Bronchial epithelial cell (primary cell): ENCODE results near the gene NRM. TPM values are rescaled to one million over a fixed set of nuclear protein-coding genes. Genes with fewer than 3 reads are reported as not detected.

Experiments used
- DNase-seq: peaks from one replicate; pipeline ENCODE4 v3.0.0-alpha.2; 2010; ENCODE audit warnings: low read depth
- FAIRE-seq: peaks from 2 replicates; lab custom pipeline; 2011; peaks lifted over from hg19 to GRCh38; lab: Jason Lieb, UNC
- H3K27me3 ChIP-seq: 2 replicates; pipeline ENCODE4 v1.5.1; 2011; ENCODE audit warnings: low read length; ENCODE audit not compliant: control insufficient read depth, insufficient read depth
- H3K36me3 ChIP-seq: 2 replicates; pipeline ENCODE4 v1.5.1; 2011; ENCODE audit warnings: low read length; ENCODE audit not compliant: control insufficient read depth, insufficient read depth
- H3K4me3 ChIP-seq: 2 replicates; pipeline ENCODE4 v1.5.1; 2011; ENCODE audit warnings: mild to moderate bottlenecking, low read depth, low read length, control low read depth
- total RNA-seq: library from RNA; depleted of rRNA; stranded (reverse); fragments of >200 nt; gene quantifications from 2 replicates; pipeline ENCODE4 v1.2.1, GENCODE V29; 2014
- TF ChIP-seq, protein P1 (sequence below): IDR thresholded peaks from 2 replicates; pipeline ENCODE4 v1.5.1; 2011; ENCODE audit warnings: mild to moderate bottlenecking, moderate library complexity, low read length, control low read depth, inconsistent platforms; ENCODE audit not compliant: insufficient read depth, severe bottlenecking

The NRM gene
- total RNA-seq, 1 donor from 2014 or later = 0.26 TPM

DNA sequence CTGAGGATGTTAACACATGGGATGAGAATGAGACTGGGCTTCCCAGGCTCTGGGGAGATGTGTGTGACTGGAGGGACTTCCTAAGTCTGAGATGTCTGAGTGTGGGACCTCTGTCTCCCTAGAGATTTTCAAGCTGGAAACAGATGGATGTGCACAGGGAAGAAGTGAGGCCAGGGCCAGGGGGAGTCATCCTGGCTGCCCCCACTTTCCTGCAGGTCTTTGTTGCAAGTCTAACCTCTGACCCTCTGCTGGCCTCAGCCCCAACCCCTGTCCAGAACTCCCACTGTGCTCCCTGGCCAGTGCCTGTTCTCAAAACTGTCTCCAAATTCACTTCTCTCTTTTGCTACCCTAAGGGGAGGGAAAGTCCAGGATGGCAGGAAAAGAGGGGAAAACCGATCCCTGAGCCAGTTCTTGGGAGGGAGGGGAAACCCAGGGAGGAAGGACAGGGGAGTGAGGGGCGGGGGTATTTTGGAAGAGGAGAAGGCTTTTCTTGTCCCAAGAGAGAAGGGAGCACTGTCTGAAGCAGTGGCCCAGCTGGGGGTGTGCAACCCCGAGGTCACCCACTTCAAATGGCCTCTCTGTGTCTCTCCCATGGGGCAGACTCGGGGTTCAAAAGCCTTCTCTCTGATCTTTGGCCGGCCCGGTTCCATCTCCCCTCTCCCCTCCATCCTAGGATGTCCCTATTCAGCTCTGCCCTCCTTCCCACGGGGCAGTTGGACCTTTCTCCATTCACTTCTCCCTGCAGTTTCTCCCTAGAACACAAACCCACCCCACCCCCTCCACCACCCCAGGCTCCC is 7.4 kb downstream of the NRM start:
- no peak for FAIRE-seq
- Histone ChIP-seq H3K27me3 (no peaks in the 10 kb centered on the region), H3K36me3 (peaks cover 9% of the 10 kb centered on the region), H3K4me3 (peak overlapping the region; percentile 76)
- DNase-seq = peak; percentile 39
- TF ChIP-seq, protein P1, sequence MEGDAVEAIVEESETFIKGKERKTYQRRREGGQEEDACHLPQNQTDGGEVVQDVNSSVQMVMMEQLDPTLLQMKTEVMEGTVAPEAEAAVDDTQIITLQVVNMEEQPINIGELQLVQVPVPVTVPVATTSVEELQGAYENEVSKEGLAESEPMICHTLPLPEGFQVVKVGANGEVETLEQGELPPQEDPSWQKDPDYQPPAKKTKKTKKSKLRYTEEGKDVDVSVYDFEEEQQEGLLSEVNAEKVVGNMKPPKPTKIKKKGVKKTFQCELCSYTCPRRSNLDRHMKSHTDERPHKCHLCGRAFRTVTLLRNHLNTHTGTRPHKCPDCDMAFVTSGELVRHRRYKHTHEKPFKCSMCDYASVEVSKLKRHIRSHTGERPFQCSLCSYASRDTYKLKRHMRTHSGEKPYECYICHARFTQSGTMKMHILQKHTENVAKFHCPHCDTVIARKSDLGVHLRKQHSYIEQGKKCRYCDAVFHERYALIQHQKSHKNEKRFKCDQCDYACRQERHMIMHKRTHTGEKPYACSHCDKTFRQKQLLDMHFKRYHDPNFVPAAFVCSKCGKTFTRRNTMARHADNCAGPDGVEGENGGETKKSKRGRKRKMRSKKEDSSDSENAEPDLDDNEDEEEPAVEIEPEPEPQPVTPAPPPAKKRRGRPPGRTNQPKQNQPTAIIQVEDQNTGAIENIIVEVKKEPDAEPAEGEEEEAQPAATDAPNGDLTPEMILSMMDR = no peak

DNA sequence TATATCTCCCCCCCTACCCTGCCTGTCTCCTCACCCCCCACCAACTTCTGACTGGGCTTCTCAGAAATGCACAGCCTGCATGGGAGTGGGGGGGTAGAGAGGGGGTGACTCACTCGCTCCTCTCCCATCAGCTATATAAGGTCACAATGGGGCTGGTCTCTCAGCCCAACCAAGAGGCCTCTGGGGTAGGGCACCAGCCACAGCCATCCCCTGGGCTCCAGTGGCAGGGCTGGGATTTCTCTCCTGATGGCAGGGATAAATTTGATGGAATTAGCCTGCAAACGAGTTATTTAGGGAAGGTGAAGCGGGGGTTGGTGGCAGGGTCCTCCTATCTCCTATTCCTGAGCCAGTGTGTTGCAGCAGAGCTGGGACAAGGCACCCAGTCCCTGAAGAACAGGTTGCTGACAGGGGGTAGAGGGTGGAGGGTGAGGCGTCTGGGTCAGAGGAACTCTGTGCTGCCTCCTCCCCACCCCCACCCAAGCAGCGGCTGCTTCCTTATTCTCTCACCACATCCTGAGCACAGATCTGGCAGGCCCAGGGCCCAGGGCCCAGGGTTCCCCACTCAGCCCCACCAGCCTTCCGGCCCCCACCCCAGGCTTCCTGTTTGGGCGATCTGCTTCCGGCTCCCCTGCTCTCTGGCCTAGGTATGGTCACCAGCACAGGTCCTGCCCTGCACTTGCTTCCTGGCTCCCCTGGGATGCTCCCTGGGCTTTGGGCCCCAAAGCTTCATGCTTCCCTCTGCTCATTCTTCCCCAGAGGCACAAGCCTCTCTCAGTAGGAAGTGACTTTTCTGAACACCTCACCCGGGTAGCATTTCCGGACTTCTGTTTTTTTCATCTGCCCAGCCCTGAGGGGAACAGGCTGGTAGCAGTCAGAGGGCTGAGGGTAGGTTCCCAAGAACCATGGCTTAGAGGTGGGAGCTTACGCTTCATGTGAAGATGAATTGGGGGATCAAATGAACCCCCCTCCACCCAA is 8.4 kb downstream of the NRM start:
- H3K36me3 ChIP-seq = peaks cover 11% of the 10 kb centered on the region
- FAIRE-seq = no peak
- DNase-seq = peak; percentile 86
- TF ChIP-seq, protein P1 = no peak
- peak overlapping the region; percentile 76 for H3K4me3 ChIP-seq
- no peaks in the 10 kb centered on the region for H3K27me3 ChIP-seq

- TF ChIP-seq, protein P1 = no peak
- Histone ChIP-seq H3K4me3 (no peak overlapping the region), H3K27me3 (no peaks in the 10 kb centered on the region), H3K36me3 (peaks cover 16% of the 10 kb centered on the region)
- FAIRE-seq (no peak), DNase-seq (no peak)
Observed at GRCh38 chr6:30681766-30682142, 9.0 kb downstream of the NRM start.

GRCh38 chr6:30679765-30680535 is 10.8 kb downstream of the NRM start:
- peaks cover 20% of the 10 kb centered on the region for H3K36me3 ChIP-seq
- FAIRE-seq (no peak), DNase-seq (no peak)
- H3K4me3 ChIP-seq = no peak overlapping the region
- H3K27me3 ChIP-seq = no peaks in the 10 kb centered on the region
- TF ChIP-seq, protein P1 = no peak

- H3K27me3 ChIP-seq = no peaks in the 10 kb centered on the region
- peaks cover 19% of the 10 kb centered on the region for H3K36me3 ChIP-seq
- no peak overlapping the region for H3K4me3 ChIP-seq
- FAIRE-seq = no peak
- TF ChIP-seq, protein P1 = peak; percentile 97
- peak; percentile 54 for DNase-seq
Observed at GRCh38 chr6:30678964-30679726, 11.6 kb downstream of the NRM start.
